KMS-11 (cell line): ENCODE data around the gene MAPK4.

ENCODE experiments used
- H2AFZ ChIP-seq: fragments of 200-600 bp; sonication (generic); 2 replicates; pipeline ENCODE4 v1.6.1; 2016; ENCODE audit warnings: antibody characterized with exemption, mixed run types, low read depth
- H3K27ac ChIP-seq: fragments of 200-600 bp; sonication (generic); 2 replicates; pipeline ENCODE4 v1.6.1; 2016; ENCODE audit warnings: mild to moderate bottlenecking, mixed run types
- H3K27me3 ChIP-seq: fragments of 200-600 bp; sonication (generic); 2 replicates; pipeline ENCODE4 v1.6.1; 2017; ENCODE audit warnings: mild to moderate bottlenecking, low read depth, mixed run types, moderate library complexity; ENCODE audit not compliant: insufficient read depth
- H3K36me3 ChIP-seq: fragments of 200-600 bp; sonication (generic); 2 replicates; pipeline ENCODE4 v1.6.1; 2017; ENCODE audit warnings: mild to moderate bottlenecking, mixed run types; ENCODE audit not compliant: insufficient read depth
- H3K4me1 ChIP-seq: fragments of 200-600 bp; sonication (generic); 2 replicates; pipeline ENCODE4 v1.6.1; 2016; ENCODE audit warnings: mild to moderate bottlenecking, low read depth, mixed run types; ENCODE audit not compliant: poor library complexity, severe bottlenecking
- H3K4me2 ChIP-seq: fragments of 200-600 bp; sonication (generic); 2 replicates; pipeline ENCODE4 v1.7.0; 2016; ENCODE audit warnings: mild to moderate bottlenecking, mixed run types
- H3K4me3 ChIP-seq: fragments of 200-600 bp; sonication (generic); IDR thresholded peaks from 2 replicates; pipeline ENCODE4 v1.6.1; 2017; ENCODE audit warnings: low read depth, low read length, mixed read lengths; ENCODE audit not compliant: insufficient read depth
- H3K79me2 ChIP-seq: fragments of 200-600 bp; sonication (generic); 2 replicates; pipeline ENCODE4 v1.6.1; 2016; ENCODE audit warnings: low read depth, mixed run types; ENCODE audit not compliant: insufficient read depth
- H3K9ac ChIP-seq: fragments of 200-600 bp; sonication (generic); 2 replicates; pipeline ENCODE4 v1.6.1; 2016; ENCODE audit warnings: mild to moderate bottlenecking, mixed run types
- H4K20me1 ChIP-seq: fragments of 200-600 bp; sonication (generic); 2 replicates; pipeline ENCODE4 v1.6.1; 2016; ENCODE audit warnings: mild to moderate bottlenecking, mixed run types; ENCODE audit not compliant: insufficient read depth
- TF ChIP-seq, protein P1 (sequence below): fragments of 200-600 bp; sonication (generic); conservative IDR thresholded peaks from 2 replicates; pipeline ENCODE4 v1.6.1; 2017; ENCODE audit warnings: low read depth, mild to moderate bottlenecking, antibody characterized with exemption, low read length, moderate library complexity, mixed read lengths

Gene MAPK4

DNA sequence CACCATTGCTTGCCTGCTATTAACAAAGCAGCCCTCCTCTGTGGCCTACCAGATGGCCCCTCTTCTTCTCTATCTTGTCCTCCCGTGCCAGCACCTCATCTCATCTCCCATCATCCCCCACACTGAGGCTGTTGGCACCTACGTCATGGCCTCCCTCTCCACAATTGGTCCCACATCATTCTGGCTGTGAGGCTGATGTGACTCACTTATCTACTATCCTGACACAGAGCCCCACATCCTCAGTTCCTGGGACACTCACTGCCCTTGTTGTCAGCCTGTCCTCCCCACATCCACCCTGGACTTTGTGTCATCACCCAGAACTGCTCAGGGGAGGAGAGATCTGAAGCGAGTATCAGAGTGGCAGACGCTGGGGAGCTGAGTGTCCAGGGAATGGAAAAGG, 157.0 kb downstream of the MAPK4 start:
- Histone ChIP-seq H3K27me3 (no peaks in the 10 kb centered on the region), H3K4me3 (no peak overlapping the region), H3K4me1 (no peaks in the 10 kb centered on the region), H3K36me3 (no peaks in the 10 kb centered on the region), H2AFZ (no peak overlapping the region), H3K9ac (no peak overlapping the region), H3K27ac (no peak overlapping the region), H3K4me2 (no peak overlapping the region), H3K79me2 (no peaks in the 10 kb centered on the region), H4K20me1 (no peaks in the 10 kb centered on the region)
- TF ChIP-seq, protein P1, sequence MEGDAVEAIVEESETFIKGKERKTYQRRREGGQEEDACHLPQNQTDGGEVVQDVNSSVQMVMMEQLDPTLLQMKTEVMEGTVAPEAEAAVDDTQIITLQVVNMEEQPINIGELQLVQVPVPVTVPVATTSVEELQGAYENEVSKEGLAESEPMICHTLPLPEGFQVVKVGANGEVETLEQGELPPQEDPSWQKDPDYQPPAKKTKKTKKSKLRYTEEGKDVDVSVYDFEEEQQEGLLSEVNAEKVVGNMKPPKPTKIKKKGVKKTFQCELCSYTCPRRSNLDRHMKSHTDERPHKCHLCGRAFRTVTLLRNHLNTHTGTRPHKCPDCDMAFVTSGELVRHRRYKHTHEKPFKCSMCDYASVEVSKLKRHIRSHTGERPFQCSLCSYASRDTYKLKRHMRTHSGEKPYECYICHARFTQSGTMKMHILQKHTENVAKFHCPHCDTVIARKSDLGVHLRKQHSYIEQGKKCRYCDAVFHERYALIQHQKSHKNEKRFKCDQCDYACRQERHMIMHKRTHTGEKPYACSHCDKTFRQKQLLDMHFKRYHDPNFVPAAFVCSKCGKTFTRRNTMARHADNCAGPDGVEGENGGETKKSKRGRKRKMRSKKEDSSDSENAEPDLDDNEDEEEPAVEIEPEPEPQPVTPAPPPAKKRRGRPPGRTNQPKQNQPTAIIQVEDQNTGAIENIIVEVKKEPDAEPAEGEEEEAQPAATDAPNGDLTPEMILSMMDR = no peak

DNA sequence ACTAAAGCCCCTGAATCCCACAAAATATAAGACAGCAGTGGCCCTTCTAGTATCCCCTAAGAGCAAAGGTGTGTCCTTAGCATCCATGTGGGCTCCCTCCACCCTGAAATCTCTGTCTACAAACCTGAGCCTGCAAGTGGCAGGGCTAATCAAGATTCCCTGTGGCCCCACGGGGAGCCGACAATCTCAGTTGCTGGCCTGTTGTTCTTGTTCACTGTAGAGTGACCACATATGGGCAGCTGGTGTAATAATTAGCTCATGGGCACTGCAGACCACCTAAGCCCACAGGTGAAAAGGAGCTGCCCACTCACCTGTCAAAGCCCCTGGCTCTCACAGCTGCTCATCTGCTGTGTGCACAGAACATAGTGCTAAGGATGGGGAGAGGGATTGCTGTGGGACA, 157.7 kb downstream of the MAPK4 start:
- H3K9ac ChIP-seq = no peak overlapping the region
- no peaks in the 10 kb centered on the region for H4K20me1 ChIP-seq
- no peak overlapping the region for H3K4me2 ChIP-seq
- no peak overlapping the region for H3K27ac ChIP-seq
- TF ChIP-seq, protein P1 = no peak
- no peaks in the 10 kb centered on the region for H3K27me3 ChIP-seq
- H2AFZ ChIP-seq = no peak overlapping the region
- no peaks in the 10 kb centered on the region for H3K36me3 ChIP-seq
- H3K79me2 ChIP-seq = no peaks in the 10 kb centered on the region
- no peak overlapping the region for H3K4me3 ChIP-seq
- H3K4me1 ChIP-seq = no peaks in the 10 kb centered on the region

DNA sequence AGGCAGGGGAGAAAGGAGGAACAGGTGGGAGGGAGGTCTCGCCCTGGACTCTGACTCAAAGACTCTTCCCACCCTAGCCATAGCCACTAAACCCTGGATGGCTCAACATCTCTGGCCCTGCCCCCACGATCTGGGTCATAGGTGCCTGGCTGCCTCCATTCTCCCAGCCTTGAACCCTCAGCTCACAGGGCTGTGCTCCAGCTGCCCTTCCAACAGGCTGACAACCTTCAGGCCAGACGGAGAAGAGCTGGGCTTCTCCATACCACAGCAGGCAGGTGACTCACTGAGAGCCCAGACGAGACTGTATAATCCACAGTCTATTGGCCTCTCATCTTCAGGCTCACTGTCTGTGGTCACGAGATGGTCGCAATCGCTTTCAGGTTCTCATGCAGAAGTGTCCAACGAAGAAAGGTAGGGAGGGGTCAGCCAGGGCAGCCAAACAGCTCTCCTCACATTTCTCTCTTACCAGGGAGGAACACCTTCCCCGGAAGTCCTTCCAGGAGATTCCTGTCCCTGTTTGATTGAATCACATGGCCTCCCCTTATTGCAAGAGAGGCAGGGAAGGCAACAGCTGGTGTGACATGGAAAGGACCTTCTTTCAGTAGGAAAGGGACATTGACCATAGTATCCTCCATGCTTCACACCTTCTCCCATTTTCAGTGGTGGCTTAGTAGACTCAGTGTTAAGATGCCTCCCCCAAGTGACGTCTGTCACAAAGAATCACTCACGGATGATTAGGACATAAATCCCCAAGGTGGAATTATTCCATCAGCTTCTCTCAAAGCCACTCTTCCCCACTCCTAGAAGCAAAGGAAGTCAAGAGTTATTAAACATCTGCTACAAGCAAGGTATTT, 159.8 kb downstream of the MAPK4 start:
- Histone ChIP-seq H3K27me3 (no peaks in the 10 kb centered on the region), H3K4me1 (no peaks in the 10 kb centered on the region), H2AFZ (no peak overlapping the region), H3K79me2 (no peaks in the 10 kb centered on the region), H3K27ac (no peak overlapping the region), H3K9ac (no peak overlapping the region), H4K20me1 (no peaks in the 10 kb centered on the region), H3K4me3 (no peak overlapping the region), H3K4me2 (no peak overlapping the region), H3K36me3 (no peaks in the 10 kb centered on the region)
- TF ChIP-seq, protein P1 = no peak

DNA sequence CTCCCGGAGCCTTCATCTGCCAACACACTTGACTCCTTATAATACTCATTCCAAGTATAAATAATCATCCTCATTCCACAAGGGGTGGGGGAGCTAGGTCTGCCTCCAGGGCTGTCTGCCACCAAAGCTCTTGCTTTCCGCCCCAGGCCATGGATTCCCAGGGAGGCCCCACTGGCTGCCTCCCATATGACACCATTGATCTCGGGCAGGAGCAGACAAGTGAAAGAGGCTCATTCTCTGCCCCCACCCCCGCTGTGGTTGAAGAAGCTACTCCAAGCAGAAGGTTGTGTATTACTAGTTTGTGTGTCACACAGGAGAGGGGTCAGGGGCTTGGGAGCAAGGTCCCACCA, 160.4 kb downstream of the MAPK4 start:
- Histone ChIP-seq H3K4me2 (no peak overlapping the region), H3K4me3 (no peak overlapping the region), H2AFZ (no peak overlapping the region), H3K9ac (no peak overlapping the region), H3K27ac (no peak overlapping the region), H3K79me2 (no peaks in the 10 kb centered on the region), H4K20me1 (no peaks in the 10 kb centered on the region), H3K27me3 (no peaks in the 10 kb centered on the region), H3K4me1 (no peaks in the 10 kb centered on the region), H3K36me3 (no peaks in the 10 kb centered on the region)
- TF ChIP-seq, protein P1 = no peak
